ENCODE results near the gene FAM120B.

Gene FAM120B

DNA sequence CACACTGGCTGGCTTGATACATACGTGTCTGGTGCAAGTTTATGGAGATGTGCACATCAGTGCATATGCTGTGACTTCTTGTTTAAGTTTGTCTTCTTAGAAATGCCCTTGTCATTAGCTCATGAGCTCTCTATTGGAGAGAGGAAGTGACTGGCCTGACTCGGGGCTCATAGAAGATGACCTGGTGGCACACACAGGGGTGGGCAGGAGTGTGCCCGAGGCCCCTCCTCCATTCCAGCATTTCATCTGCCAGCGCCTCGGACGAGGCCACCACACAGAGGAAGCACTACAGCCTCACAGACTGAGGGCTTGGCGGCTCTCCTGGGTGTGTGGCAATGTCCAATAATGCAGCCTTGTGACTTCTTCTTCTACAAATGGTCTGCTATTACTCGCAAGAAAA lies 109.7 kb downstream of the FAM120B start:
- TF ChIP-seq GATA3 (IDR thresholded peaks at IDR 0.05; ENCODE audit: low read depth, low read length) (no peak), GATA2 (IDR thresholded peaks at IDR 0.05; ENCODE audit: low read depth, low read length) (no peak)

GRCh38 chr6:170416959-170417606 lies 110.5 kb downstream of the FAM120B start:
- TF ChIP-seq GATA2 (IDR thresholded peaks at IDR 0.05; ENCODE audit: low read depth, low read length) (no peak), GATA3 (IDR thresholded peaks at IDR 0.05; ENCODE audit: low read depth, low read length) (no peak)

DNA sequence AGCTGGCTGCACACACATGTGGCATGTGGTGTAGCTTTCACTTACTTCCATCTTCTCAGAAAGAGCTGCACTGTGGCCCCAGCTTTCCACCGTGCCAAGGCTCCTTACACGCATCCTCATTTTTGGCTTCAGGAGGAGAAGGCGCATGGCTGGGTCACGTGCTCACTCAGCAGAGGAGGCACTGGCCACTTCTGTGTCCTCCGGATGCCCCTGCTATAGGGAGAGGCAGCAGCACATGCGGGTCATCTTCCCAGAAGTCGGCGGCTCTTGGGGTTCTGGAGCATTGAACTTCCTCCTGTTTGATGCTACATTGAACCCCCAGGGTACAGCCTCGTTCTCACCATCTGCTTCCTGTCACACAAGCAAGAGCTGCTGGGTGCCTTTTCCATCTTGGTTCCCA lies 111.3 kb downstream of the FAM120B start:
- TF ChIP-seq GATA3 (IDR thresholded peaks at IDR 0.05; ENCODE audit: low read depth, low read length) (no peak), GATA2 (IDR thresholded peaks at IDR 0.05; ENCODE audit: low read depth, low read length) (no peak)

- TF ChIP-seq GATA2 (IDR thresholded peaks at IDR 0.05; ENCODE audit: low read depth, low read length) (no peak), GATA3 (IDR thresholded peaks at IDR 0.05; ENCODE audit: low read depth, low read length) (no peak)
Observed at GRCh38 chr6:170420283-170420682, 113.7 kb downstream of the FAM120B start.

DNA sequence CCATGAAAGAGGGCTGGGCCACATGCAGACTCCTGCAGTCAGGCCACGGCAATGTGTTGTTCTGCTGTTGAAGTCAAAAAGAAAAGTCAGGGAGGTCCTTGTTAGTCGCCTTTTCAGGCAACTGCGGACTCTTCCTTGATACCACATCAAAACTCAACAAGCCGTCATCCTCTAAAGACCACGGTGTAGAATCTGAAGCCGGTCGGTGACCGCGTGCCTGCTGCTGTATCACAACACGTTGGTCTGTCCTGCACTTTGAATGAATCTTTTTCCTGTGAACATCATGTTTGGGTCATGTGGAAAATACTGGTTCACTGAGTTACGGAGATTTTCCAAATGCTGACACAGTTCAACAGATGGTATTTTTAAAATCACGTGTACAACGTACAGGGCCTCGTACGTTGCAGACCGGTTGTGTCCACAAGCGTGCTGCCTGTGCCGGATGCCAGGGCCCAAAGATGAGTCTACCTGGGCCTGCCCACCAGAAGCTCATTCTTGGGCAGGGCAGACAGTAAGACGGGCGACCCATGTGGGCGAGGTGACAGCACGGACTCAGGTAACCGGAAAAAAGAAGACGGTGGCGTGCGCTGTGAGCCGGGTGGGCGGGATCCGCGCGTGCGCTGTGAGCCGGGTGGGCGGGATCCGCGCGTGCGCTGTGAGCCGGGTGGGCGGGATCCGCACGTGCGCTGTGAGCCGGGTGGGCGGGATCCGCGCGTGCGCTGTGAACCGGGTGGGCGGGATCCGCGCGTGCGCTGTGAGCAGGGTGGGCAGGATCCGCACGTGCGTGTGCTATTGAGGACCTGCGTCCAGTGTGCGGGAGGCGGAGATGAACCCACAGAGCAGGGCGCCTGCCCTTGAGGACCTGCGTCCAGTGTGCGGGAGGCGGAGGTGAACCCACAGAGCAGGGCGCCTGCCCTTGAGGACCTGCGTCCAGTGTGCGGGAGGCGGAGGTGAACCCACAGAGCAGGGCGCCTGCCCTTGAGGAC lies 114.5 kb downstream of the FAM120B start:
- TF ChIP-seq GATA2 (IDR thresholded peaks at IDR 0.05; ENCODE audit: low read depth, low read length) (no peak), GATA3 (IDR thresholded peaks at IDR 0.05; ENCODE audit: low read depth, low read length) (no peak)

DNA sequence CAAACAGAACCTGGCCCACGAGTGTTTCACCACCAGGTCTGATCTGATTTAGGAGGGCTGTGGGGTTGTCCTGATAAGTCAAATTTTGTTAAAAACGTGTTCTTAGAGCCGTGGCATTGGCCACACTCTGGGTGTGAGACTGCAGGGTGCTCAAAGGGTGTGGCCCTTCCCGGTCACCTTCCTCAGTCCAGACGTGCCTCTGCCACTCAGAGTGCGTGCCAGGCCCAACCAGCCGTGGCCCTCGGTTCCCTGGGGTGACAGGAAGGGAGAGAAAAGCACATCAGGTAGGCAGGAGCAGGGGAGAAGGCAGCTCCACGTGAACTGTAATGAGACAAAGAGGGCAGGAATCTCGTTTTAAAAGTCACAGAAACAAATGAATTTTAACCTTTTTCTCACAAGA lies 115.4 kb downstream of the FAM120B start:
- no peak for TF ChIP-seq GATA3 (IDR thresholded peaks at IDR 0.05; ENCODE audit: low read depth, low read length)
- TF ChIP-seq GATA2 (IDR thresholded peaks at IDR 0.05; ENCODE audit: low read depth, low read length), result no peak

DNA sequence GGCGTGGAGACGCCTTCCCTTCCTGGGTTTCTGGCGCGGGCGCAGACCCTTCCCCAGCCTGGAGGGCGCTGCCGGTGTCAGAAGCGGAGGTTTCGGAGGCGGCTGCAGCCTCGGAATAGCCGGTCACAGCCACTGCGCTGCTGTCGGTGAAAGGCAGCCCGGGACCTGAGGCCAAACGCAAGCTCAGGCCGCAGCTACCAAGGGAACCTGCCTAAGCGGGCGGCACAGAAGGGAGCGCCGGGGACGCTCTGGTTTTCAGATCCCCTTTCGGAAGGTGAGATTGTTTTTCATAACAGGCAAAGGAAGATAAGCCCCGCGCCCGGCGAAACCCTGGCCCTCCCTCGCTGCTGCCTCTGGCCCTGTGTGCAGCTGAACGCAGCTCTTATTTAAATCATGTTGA lies 116.5 kb downstream of the FAM120B start:
- TF ChIP-seq GATA2 (IDR thresholded peaks at IDR 0.05; ENCODE audit: low read depth, low read length) (no peak), GATA3 (IDR thresholded peaks at IDR 0.05; ENCODE audit: low read depth, low read length) (no peak)

DNA sequence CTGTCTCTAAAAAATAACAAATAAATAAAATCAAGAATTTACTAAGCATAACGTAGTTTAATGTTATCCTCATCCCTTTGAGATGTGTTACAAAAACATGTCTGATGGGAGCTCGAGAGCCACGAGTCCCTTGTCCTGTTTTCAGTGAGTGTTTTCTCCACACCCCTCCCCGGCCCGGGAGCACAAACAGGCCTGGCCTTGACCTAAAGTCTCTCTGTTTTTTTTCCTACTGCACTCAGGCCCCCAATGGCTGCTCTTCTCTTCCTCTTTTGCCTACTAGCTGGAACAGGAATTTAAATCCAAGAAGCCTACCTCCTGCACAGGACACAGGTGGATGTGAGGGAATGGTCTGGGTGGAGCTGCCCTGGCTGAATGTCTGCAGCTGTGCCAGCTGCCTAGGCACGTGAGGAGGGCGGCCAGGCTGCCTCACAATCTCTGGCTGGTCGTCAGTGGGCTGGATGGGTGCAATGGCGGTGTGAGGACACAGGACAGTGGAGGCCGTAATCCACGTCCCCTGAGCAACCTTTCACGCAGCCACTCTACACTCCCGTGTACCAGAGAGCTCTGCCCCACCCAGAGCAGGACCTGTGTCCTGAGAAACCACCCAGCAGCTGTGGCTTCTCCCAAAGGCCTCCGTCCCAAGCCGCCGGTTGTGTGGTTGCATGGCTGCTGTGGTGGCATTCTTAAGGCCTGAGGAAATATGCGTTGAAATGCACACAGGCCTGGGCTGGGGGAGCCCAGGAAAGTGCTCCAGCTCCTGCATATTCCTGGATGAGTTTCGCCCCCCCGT lies 117.5 kb downstream of the FAM120B start:
- TF ChIP-seq GATA2 (IDR thresholded peaks at IDR 0.05; ENCODE audit: low read depth, low read length), result no peak
- TF ChIP-seq GATA3 (IDR thresholded peaks at IDR 0.05; ENCODE audit: low read depth, low read length), result no peak

GRCh38 chr6:170424604-170425126 lies 118.1 kb downstream of the FAM120B start:
- TF ChIP-seq GATA3 (IDR thresholded peaks at IDR 0.05; ENCODE audit: low read depth, low read length) (no peak), GATA2 (IDR thresholded peaks at IDR 0.05; ENCODE audit: low read depth, low read length) (no peak)

GRCh38 chr6:170429450-170429849 lies 122.9 kb downstream of the FAM120B start:
- TF ChIP-seq GATA2 (IDR thresholded peaks at IDR 0.05; ENCODE audit: low read depth, low read length), result no peak
- TF ChIP-seq GATA3 (IDR thresholded peaks at IDR 0.05; ENCODE audit: low read depth, low read length), result no peak

- TF ChIP-seq GATA2 (IDR thresholded peaks at IDR 0.05; ENCODE audit: low read depth, low read length), result no peak
- no peak for TF ChIP-seq GATA3 (IDR thresholded peaks at IDR 0.05; ENCODE audit: low read depth, low read length)
Observed at GRCh38 chr6:170433163-170434116, 126.9 kb downstream of the FAM120B start.

DNA sequence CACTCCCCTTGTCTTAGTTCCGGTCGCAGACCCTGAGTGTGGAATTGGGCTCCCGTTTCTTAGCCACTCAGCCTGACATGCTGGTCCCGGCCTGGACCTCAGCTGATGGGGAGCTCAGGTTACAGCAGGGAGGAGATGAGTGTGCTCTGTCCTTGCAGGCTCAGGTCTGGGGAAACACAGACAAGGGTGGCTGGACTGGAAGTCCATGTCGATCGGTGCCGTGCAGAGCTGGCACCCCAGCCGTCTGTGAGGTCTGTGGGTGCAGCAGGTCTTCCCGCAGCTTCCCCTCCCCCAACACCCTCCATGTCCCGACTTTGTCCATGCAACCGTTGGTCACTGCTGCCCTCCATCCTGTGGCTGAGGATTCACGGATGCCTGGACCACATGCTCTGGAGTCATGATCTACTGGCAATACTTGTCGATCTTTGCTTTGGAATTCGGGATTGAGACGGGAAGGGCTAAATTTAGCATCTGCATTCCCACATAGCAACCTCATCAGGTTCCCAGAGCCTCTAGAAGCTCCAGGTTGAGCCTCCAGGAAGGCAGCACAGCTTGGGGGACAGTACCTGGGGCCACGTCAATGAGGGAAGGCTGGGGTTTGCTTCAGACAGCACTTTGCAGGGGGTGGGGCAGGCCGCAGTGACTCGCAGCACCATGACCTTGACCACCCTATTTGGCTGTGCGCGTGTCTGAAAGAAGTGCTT lies 127.7 kb downstream of the FAM120B start:
- no peak for TF ChIP-seq GATA3 (IDR thresholded peaks at IDR 0.05; ENCODE audit: low read depth, low read length)
- no peak for TF ChIP-seq GATA2 (IDR thresholded peaks at IDR 0.05; ENCODE audit: low read depth, low read length)

Data from SH-SY5Y (cell line).